Glutamatergic neuron (in vitro differentiated cells): ENCODE measurements around the gene TRDN. TPM values are rescaled to one million over a fixed set of nuclear protein-coding genes. Genes with fewer than 3 reads are reported as not detected.

ENCODE experiments used
- DNase-seq: peaks from one replicate; pipeline ENCODE4 v3.0.0; 2022
- H3K27ac Mint-ChIP-seq: one replicate; pipeline ENCODE4 v1.8.0; 2020; ENCODE audit warnings: mild to moderate bottlenecking, mixed read lengths, inconsistent platforms; ENCODE audit not compliant: unreplicated experiment
- H3K27me3 Mint-ChIP-seq: one replicate; pipeline ENCODE4 v1.8.0; 2020; ENCODE audit warnings: mild to moderate bottlenecking, moderate library complexity, mixed read lengths, inconsistent platforms; ENCODE audit not compliant: unreplicated experiment
- H3K36me3 Mint-ChIP-seq: one replicate; pipeline ENCODE4 v1.8.0; 2020; ENCODE audit warnings: mild to moderate bottlenecking, mixed read lengths, inconsistent platforms; ENCODE audit not compliant: unreplicated experiment
- H3K4me1 Mint-ChIP-seq: one replicate; pipeline ENCODE4 v1.8.0; 2020; ENCODE audit warnings: mild to moderate bottlenecking, low read depth, mixed read lengths, inconsistent platforms; ENCODE audit not compliant: unreplicated experiment
- H3K4me3 Mint-ChIP-seq: one replicate; pipeline ENCODE4 v1.8.0; 2020; ENCODE audit warnings: mild to moderate bottlenecking, mixed read lengths, inconsistent platforms; ENCODE audit not compliant: unreplicated experiment
- H3K9me3 Mint-ChIP-seq: one replicate; pipeline ENCODE4 v1.8.0; 2020; ENCODE audit warnings: mild to moderate bottlenecking, moderate library complexity, mixed read lengths, inconsistent platforms; ENCODE audit not compliant: unreplicated experiment
- total RNA-seq: library from RNA; stranded (reverse); fragmentation: NEBNext Ultra II Directional; extraction: Animal tissue kit (Norgen Biotek cat#: 25700); gene quantifications from one replicate; pipeline ENCODE4 v1.2.1, GENCODE V29; 2021; ENCODE audit not compliant: unreplicated experiment
- TF ChIP-seq, protein P1 (sequence below): fragments of 200-600 bp; sonication (generic); IDR thresholded peaks from one replicate; pipeline ENCODE4 v1.5.0; 2021; ENCODE audit not compliant: partially characterized antibody, unreplicated experiment

The TRDN gene
- total RNA-seq, 1 donor from 2014 or later = not detected

DNA sequence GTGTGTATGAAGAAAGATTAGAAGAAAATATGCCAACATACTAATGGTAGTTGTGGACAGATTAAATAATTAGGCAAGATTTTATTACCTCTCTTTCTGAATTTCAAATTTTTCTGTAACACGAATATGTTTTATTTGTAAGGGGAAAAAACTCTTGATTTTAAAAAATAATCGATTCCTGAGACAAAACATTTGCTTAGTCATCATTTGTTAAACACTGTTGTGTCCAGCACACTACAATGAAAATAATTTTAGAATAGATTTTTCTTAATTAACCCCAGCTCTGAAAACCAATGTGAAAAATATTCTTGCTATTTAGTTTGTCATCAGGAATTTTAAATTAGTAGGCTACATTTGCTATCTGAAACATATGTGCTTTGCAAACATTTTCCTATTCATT lies 253.0 kb downstream of the TRDN start:
- Mint-ChIP-seq H3K4me3 (no peak overlapping the region), H3K27me3 (no peaks in the 10 kb centered on the region), H3K4me1 (no peaks in the 10 kb centered on the region), H3K36me3 (no peaks in the 10 kb centered on the region), H3K27ac (no peak overlapping the region), H3K9me3 (no peaks in the 10 kb centered on the region)
- TF ChIP-seq, protein P1, sequence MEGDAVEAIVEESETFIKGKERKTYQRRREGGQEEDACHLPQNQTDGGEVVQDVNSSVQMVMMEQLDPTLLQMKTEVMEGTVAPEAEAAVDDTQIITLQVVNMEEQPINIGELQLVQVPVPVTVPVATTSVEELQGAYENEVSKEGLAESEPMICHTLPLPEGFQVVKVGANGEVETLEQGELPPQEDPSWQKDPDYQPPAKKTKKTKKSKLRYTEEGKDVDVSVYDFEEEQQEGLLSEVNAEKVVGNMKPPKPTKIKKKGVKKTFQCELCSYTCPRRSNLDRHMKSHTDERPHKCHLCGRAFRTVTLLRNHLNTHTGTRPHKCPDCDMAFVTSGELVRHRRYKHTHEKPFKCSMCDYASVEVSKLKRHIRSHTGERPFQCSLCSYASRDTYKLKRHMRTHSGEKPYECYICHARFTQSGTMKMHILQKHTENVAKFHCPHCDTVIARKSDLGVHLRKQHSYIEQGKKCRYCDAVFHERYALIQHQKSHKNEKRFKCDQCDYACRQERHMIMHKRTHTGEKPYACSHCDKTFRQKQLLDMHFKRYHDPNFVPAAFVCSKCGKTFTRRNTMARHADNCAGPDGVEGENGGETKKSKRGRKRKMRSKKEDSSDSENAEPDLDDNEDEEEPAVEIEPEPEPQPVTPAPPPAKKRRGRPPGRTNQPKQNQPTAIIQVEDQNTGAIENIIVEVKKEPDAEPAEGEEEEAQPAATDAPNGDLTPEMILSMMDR = no peak
- DNase-seq = no peak

DNA sequence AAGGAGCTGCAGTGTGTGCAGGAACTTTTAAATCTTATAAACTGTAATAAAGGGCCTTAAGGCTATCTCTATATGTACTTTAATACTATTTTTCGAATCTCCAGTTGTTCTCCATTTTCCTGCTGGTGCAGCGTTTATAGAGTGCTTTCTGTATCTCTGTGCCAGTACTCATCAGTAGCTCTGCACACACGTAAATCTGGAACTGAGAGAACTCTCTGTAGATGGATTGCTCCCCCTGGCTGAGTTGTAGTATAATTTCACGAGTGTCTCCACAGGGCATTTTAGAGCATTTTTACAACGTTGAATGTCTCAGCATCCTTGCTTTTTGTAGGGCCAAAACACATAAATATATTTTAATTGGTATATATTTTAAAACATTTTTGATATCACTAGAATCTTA lies 256.5 kb downstream of the TRDN start:
- Mint-ChIP-seq H3K4me1 (no peaks in the 10 kb centered on the region), H3K9me3 (no peaks in the 10 kb centered on the region), H3K27me3 (no peaks in the 10 kb centered on the region), H3K27ac (no peak overlapping the region), H3K4me3 (no peak overlapping the region), H3K36me3 (no peaks in the 10 kb centered on the region)
- DNase-seq = no peak
- TF ChIP-seq, protein P1 = peak; percentile 20

DNA sequence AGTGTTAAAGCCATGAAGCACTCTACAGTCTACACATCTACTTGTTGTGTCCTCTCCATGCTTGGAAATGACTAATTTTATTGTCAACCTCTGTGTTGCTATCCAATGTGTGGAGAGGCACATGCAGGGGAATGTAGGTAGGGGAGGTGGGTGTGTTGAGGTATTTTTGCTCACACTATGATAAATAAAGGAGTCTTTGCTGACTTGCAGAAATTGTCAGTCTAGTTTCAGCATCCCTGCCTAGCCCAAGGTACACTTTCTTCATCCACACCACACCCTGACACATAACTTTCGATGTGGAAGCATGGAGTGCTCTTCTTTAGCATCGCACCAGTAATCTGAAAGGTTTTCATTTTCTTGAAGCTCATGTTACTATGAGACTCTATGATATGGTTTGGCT lies 264.0 kb downstream of the TRDN start:
- Mint-ChIP-seq H3K9me3 (no peaks in the 10 kb centered on the region), H3K4me3 (no peak overlapping the region), H3K36me3 (peaks cover 8% of the 10 kb centered on the region), H3K4me1 (no peaks in the 10 kb centered on the region), H3K27me3 (no peaks in the 10 kb centered on the region), H3K27ac (no peak overlapping the region)
- DNase-seq = no peak
- TF ChIP-seq, protein P1 = no peak

DNA sequence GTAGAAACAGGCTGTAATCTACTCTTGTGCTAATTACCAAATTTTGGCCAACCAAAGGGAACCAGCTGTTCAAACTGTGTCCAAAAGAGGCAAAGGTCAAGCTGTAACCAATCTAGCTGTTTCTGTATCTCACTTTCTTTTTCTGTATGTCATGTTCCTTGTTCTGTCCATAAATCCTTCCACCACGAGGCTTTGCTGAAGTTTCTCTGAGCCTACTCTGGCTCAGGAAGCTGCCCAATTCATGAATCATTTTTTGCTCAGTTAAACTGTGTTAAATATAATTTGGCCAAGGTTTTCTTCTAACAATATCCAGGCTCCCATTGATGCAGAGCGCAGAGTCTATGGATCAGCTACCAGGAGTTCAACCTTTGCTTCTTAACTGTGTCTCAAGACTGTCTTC lies 272.8 kb downstream of the TRDN start:
- Mint-ChIP-seq H3K4me1 (no peaks in the 10 kb centered on the region), H3K9me3 (no peaks in the 10 kb centered on the region), H3K36me3 (no peaks in the 10 kb centered on the region), H3K4me3 (no peak overlapping the region), H3K27me3 (no peaks in the 10 kb centered on the region), H3K27ac (no peak overlapping the region)
- no peak for DNase-seq
- TF ChIP-seq, protein P1 = no peak

DNA sequence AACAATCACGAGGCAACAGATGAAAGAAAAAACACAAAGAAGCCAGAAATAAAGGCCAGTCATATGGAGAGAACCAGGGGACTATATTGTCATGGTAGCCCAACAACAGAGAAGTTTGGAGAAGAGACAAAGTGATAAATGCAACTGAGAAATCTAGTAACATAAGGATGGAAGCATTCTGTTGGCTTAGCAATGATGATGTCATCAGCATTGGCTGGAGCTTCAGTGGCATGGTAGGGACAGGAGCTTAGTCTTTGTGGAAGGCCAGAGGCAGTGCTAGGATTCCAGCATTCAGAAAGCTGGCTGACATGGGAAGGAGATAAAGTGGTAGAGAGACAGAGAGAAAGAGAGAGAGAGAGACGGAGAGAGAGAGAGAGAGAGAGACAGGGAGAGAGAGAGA lies 276.4 kb downstream of the TRDN start:
- no peaks in the 10 kb centered on the region for H3K36me3 Mint-ChIP-seq
- H3K27ac Mint-ChIP-seq = no peak overlapping the region
- no peaks in the 10 kb centered on the region for H3K9me3 Mint-ChIP-seq
- no peak for DNase-seq
- no peaks in the 10 kb centered on the region for H3K4me1 Mint-ChIP-seq
- TF ChIP-seq, protein P1 = no peak
- no peak overlapping the region for H3K4me3 Mint-ChIP-seq
- H3K27me3 Mint-ChIP-seq = no peaks in the 10 kb centered on the region
